Mucosa of gallbladder (tissue), 1 donor: Measurements from ENCODE around the gene ADAM8. TPM values are rescaled to one million over a fixed set of nuclear protein-coding genes. Genes with fewer than 3 reads are reported as not detected.

Experiments used
- DNase-seq: peaks from one replicate; pipeline ENCODE4 v3.0.0-alpha.2; 2020; ENCODE audit warnings: low spot score
- total RNA-seq: library from RNA; stranded (reverse); gene quantifications from one replicate; pipeline ENCODE4 v1.2.1, GENCODE V29; 2021
- donor health status: DM: no; HTN: no; CAD: no.

The ADAM8 gene
- total RNA-seq, 1 donor from 2014 or later: 12.7 TPM

GRCh38 chr10:133308421-133309099, 31.9 kb upstream of the ADAM8 start, which contains the start of the genes TUBGCP2 and ZNF511:
TUBGCP2 (minus strand) TSS chr10:133308872; CDS start chr10:133302941, 5,931 bp downstream.
ZNF511 (plus strand) TSS chr10:133308914; CDS start chr10:133308944, 30 bp downstream.
- DNase-seq: peak; percentile 87

- peak; percentile 88 for DNase-seq
Observed at GRCh38 chr10:133307776-133308420, 31.2 kb upstream of the ADAM8 start.

GRCh38 chr10:133306941-133307379, 30.3 kb upstream of the ADAM8 start:
- no peak for DNase-seq

- no peak for DNase-seq
Observed at GRCh38 chr10:133306097-133306476, 29.4 kb upstream of the ADAM8 start.

GRCh38 chr10:133303206-133303605, 26.5 kb upstream of the ADAM8 start:
- DNase-seq: no peak

GRCh38 chr10:133302230-133302629, 25.6 kb upstream of the ADAM8 start:
- DNase-seq: no peak

- DNase-seq: no peak
Observed at GRCh38 chr10:133299738-133300137, 23.1 kb upstream of the ADAM8 start.

- no peak for DNase-seq
Observed at GRCh38 chr10:133299224-133299623, 22.6 kb upstream of the ADAM8 start.

- no peak for DNase-seq
Observed at GRCh38 chr10:133298466-133298865, 21.8 kb upstream of the ADAM8 start.

- no peak for DNase-seq
Observed at GRCh38 chr10:133297504-133297903, 20.8 kb upstream of the ADAM8 start.

GRCh38 chr10:133295426-133296320, 19.0 kb upstream of the ADAM8 start:
- no peak for DNase-seq

GRCh38 chr10:133294189-133294588, 17.5 kb upstream of the ADAM8 start:
- DNase-seq: no peak

- no peak for DNase-seq
Observed at GRCh38 chr10:133293810-133294119, 17.1 kb upstream of the ADAM8 start.

- DNase-seq: no peak
Observed at GRCh38 chr10:133292919-133293809, 16.5 kb upstream of the ADAM8 start.

GRCh38 chr10:133289761-133290160, 13.1 kb upstream of the ADAM8 start:
- no peak for DNase-seq

- DNase-seq: no peak
Observed at GRCh38 chr10:133287832-133288500, 11.3 kb upstream of the ADAM8 start.

GRCh38 chr10:133286366-133286765, 9.7 kb upstream of the ADAM8 start:
- no peak for DNase-seq

- no peak for DNase-seq
Observed at GRCh38 chr10:133285217-133285616, 8.5 kb upstream of the ADAM8 start.

- no peak for DNase-seq
Observed at GRCh38 chr10:133283931-133284330, 7.3 kb upstream of the ADAM8 start.

GRCh38 chr10:133282846-133283390, 6.2 kb upstream of the ADAM8 start:
- DNase-seq: no peak
